Amniotic stem cell (primary cell): ENCODE data around the gene SLC7A7.
"Not testable (repeated sequence)": the region's sequence is repeated elsewhere in the genome, so short reads cannot be mapped to it uniquely, and the experiment has no call there.

Experiments used
- DNase-seq: peaks from one replicate; lab custom pipeline; 2025; lab: John Stamatoyannopoulos, UW

SLC7A7 gene

GRCh38 chr14:22814941-22815713 lies at the start of gene SLC7A7:
Gene SLC7A7, minus strand, starts transcription at chr14:22815435. Its CDS starts 2,037 bp downstream, at chr14:22813398.
- no peak for DNase-seq

DNA sequence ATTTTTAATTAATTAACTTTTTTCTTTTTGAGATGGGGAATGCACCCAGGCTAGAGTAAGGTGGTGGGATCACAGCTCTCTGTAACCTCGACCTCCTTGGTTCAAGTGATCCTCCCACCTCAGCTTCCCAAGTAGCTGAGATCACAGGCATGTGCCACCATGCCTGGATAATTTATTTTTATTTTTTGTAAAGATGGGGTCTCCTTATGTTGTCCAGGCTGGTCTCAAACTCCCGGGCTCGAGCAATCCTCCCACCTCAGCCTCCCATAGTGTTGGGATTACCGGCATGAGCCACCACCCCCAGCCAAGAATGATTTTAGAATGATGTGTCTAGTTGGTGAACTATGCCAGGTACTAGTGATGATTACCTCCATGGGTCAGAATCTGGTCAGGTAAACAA lies 49.7 kb upstream of the SLC7A7 start:
- no peak for DNase-seq

- DNase-seq = no peak
These were observed 46.4 kb upstream of the SLC7A7 start for GRCh38 chr14:22861651-22862050.

GRCh38 chr14:22860377-22860776 lies 45.1 kb upstream of the SLC7A7 start:
- DNase-seq = not testable (repeated sequence)

GRCh38 chr14:22856428-22856827 lies 41.2 kb upstream of the SLC7A7 start:
- no peak for DNase-seq

GRCh38 chr14:22854963-22855724 lies 39.9 kb upstream of the SLC7A7 start:
- DNase-seq = no peak

- not testable (repeated sequence) for DNase-seq
These were observed 39.1 kb upstream of the SLC7A7 start for GRCh38 chr14:22854296-22854695.

GRCh38 chr14:22852940-22853767 lies 37.9 kb upstream of the SLC7A7 start:
- DNase-seq = peak; percentile 62

DNA sequence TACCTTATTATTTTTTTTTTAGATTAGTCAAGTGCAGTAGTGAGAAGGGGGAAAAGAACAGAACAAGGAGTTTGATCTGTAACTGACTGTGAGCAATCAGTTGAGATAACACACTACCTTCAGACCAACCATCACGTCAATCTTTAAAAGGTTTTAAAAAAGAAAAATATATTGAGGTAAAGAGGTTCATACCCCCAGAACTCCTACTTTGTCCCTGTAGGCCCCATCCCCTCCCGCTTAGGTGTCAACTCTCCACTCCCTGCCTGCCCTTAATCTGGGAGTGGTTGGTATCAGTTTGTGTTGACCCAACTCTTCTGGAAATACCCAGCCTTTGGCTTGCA lies 37.3 kb upstream of the SLC7A7 start:
- no peak for DNase-seq

- not testable (repeated sequence) for DNase-seq
These were observed 36.9 kb upstream of the SLC7A7 start for GRCh38 chr14:22852178-22852577.

DNA sequence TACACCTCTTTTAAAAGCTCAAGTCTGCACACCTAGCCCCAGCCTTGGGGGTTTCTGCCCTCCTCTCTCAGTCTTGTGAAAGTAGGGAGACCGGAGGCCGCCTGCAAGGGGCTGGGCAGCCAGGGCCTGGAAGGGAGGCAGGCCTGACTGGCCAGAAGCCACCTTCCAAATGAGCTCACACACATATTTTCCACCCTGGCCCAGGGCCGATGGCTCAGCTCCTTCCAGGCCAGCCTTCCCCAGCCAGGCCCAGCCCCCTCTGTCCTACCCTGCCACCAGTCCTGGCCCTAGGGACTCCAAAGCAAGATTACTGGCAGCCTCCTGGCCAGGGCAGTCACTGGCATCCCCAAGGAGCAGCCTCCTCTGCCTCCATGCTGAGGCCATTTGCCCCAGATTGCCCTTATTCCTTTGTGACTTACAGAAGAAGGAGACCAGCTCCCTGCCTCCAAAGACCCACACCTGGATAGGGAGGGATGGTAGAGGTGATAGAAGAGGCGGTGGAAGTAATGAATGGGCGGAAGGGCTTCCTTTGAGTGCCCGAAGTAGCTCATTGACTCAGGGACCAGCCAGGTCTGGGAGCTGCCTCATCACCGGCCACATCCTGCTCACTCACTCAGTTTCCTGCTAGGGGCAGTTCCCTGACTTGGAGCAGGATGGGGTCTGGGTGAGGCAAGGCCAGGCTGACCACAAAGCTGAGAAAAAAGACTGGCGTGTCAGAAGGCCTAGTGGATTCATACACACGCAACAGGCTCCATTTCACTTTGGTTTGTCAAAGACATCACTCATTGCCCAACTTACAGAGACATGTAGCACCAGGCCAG lies 35.9 kb upstream of the SLC7A7 start:
- peak; percentile 86 for DNase-seq

DNA sequence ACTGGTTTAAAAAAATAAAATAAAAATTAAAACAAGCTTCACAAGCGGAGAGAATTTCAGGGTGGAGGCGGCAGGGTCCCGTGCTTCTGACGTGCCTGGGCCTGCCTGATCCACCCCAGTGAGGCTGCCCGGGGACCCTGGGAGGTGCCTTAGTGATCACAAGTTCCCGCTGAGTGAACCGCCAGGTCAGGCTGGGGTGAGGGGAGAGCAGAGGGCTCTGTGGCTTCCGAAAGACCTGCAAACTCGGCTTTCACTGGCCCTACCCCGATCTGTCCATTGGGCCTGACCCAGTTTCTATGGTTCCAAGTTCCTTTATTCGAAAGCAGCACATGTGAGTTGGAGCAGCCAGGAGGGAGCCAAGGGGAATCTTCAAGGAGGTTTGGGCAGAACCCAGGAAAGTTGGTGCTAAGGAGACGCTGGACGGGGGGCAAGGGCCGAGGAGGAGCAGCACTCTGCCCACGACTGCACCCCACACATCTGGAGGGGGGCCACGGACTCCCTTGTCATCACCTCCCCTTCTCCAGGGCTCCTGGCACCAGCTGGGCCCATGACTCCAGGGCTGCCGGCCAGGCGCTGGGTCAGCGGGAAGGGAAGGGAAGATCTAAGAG lies 34.1 kb upstream of the SLC7A7 start:
- DNase-seq = no peak

- DNase-seq = no peak
These were observed 33.3 kb upstream of the SLC7A7 start for GRCh38 chr14:22848351-22849164.

DNA sequence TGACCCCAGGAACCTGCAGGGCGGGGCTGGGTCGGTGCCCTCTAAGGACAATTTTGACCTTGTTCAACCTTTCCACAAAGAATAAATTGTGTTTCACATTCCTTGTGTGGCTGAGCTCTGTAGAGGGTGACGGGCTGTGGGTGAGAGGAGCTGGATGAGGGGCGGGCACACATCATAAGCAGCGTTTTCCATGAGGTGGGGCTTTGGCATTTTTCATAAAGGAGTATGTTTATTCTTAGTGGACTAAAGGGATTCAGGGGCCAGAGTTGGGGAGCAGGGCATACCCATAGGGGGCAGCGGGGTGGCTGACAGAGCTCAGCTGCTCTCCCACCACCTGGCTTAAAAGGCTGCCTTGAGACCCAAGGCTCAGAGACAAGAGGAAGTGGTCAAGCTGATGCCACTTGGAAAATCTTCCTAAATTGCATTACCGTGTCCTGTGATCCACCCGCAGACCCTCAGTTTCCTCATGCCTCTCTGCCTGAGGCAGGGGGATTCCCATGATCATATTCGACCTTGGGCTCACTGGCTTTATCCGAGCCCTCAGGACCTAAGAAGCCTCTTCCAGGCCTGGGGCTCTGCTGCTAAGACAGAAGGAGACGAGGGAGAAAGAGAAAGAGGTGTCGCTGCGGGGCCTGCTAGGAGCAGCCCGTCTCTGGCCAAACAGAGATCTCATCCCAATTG lies 32.6 kb upstream of the SLC7A7 start:
- DNase-seq = no peak

- DNase-seq = no peak
These were observed 31.6 kb upstream of the SLC7A7 start for GRCh38 chr14:22846811-22847307.

GRCh38 chr14:22845821-22846625 lies 30.8 kb upstream of the SLC7A7 start:
- DNase-seq = no peak

GRCh38 chr14:22845103-22845394 lies 29.8 kb upstream of the SLC7A7 start:
- no peak for DNase-seq

GRCh38 chr14:22844221-22845102 lies 29.2 kb upstream of the SLC7A7 start:
- DNase-seq = no peak
